Suprapubic skin (tissue), 4 donors: Measurements from ENCODE around the gene SLC35F2. TPM values are rescaled to one million over a fixed set of nuclear protein-coding genes. Genes with fewer than 3 reads are reported as not detected.
A peak's percentile ranks its signal among the peaks of the same experiment; 100 is the strongest.

ENCODE experiments used
- DNase-seq, 2 donors: peaks; one replicate each; pipeline ENCODE4 v3.0.0-alpha.2; 2019; ENCODE audit warnings: low spot score in 2 of 2
- H3K27ac ChIP-seq: fragments of 200-600 bp; sonication (generic); one replicate; pipeline ENCODE4 v1.5.1; 2019
- H3K27me3 ChIP-seq: fragments of 200-600 bp; sonication (generic); one replicate; pipeline ENCODE4 v1.5.1; 2019
- H3K36me3 ChIP-seq: fragments of 200-600 bp; sonication (generic); one replicate; pipeline ENCODE4 v1.5.1; 2019
- H3K4me1 ChIP-seq: fragments of 200-600 bp; sonication (generic); one replicate; pipeline ENCODE4 v1.5.1; 2019
- H3K4me3 ChIP-seq: fragments of 200-600 bp; sonication (generic); one replicate; pipeline ENCODE4 v1.5.1; 2019; ENCODE audit warnings: mild to moderate bottlenecking
- H3K9me3 ChIP-seq: fragments of 200-600 bp; sonication (generic); one replicate; pipeline ENCODE4 v1.5.1; 2019
- EP300 ChIP-seq: sonication (generic); formaldehyde crosslinking; IDR thresholded peaks from one replicate; pipeline ENCODE4 v1.6.1; 2017; ENCODE audit warnings: antibody characterized with exemption
- POLR2A ChIP-seq, 2 donors: fragments of 450-650 bp; IDR thresholded peaks; one replicate each; pipeline ENCODE4 v1.6.1; 2017; ENCODE audit warnings: antibody characterized with exemption in 2 of 2, mild to moderate bottlenecking in 2 of 2, moderate library complexity in 2 of 2
- POLR2AphosphoS5 ChIP-seq, 3 donors: sonication (generic); formaldehyde crosslinking; IDR thresholded peaks; one replicate each; pipeline ENCODE4 v1.6.1; 2017; ENCODE audit warnings: antibody characterized with exemption in 3 of 3
- WGBS: methylation state at CpG from one replicate; pipeline ENCODE4 v1.1.5; 2018; 5-methylcytosine and 5-hydroxymethylcytosine counted together
- total RNA-seq, 4 donors: library from RNA; depleted of rRNA; stranded (reverse); fragments of >200 nt; gene quantifications; one replicate each; pipeline ENCODE4 v1.1.0, GENCODE V29; 2016
- TF ChIP-seq, protein P1 (sequence below), 2 donors: fragments of 200-600 bp in 1 of 2; fragments of 450-650 bp in 1 of 2; sonication (generic) in 1 of 2; IDR thresholded peaks; one replicate each; pipeline ENCODE4 v1.5.1; 2016 to 2019; ENCODE audit warnings: antibody characterized with exemption in 2 of 2, mild to moderate bottlenecking in 1 of 2, moderate library complexity in 1 of 2

The SLC35F2 gene
- total RNA-seq, 4 donors from 2014 or later: 28.5 to 43.0 (median 33.7) TPM

- Histone ChIP-seq H3K27ac (no peak overlapping the region), H3K27me3 (no peaks in the 10 kb centered on the region), H3K9me3 (no peaks in the 10 kb centered on the region), H3K4me3 (no peak overlapping the region), H3K4me1 (no peaks in the 10 kb centered on the region), H3K36me3 (peaks cover 10% of the 10 kb centered on the region)
- no peak for DNase-seq
- TF ChIP-seq EP300 (no peak), POLR2AphosphoS5 (IDR thresholded peaks at IDR 0.05) (no peak), POLR2A (IDR thresholded peaks at IDR 0.05) (no peak)
- TF ChIP-seq, protein P1, sequence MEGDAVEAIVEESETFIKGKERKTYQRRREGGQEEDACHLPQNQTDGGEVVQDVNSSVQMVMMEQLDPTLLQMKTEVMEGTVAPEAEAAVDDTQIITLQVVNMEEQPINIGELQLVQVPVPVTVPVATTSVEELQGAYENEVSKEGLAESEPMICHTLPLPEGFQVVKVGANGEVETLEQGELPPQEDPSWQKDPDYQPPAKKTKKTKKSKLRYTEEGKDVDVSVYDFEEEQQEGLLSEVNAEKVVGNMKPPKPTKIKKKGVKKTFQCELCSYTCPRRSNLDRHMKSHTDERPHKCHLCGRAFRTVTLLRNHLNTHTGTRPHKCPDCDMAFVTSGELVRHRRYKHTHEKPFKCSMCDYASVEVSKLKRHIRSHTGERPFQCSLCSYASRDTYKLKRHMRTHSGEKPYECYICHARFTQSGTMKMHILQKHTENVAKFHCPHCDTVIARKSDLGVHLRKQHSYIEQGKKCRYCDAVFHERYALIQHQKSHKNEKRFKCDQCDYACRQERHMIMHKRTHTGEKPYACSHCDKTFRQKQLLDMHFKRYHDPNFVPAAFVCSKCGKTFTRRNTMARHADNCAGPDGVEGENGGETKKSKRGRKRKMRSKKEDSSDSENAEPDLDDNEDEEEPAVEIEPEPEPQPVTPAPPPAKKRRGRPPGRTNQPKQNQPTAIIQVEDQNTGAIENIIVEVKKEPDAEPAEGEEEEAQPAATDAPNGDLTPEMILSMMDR (IDR thresholded peaks at IDR 0.05): no peak
Observed at GRCh38 chr11:107810875-107811274, 47.7 kb downstream of the SLC35F2 start.

DNA sequence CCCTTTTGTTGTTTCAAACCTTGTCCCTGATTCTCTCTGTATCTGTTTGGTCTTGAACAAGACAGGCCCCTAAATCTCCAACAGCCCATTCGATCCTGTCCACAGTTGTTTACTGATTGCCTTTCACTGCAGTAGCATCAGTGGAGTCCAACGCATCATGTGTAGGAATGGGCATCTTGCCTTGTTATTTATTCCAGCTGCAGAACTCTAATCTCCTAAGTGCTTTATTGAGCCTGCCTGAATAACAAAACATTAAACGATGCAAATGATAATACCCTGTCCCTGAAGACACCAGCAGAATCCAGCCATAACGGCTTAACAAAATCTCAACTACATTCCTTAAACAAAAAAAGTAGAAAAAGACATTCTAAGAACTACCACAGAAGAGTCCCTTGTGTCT, 50.1 kb downstream of the SLC35F2 start:
- Histone ChIP-seq H3K9me3 (no peaks in the 10 kb centered on the region), H3K27ac (no peak overlapping the region), H3K4me1 (no peaks in the 10 kb centered on the region), H3K27me3 (no peaks in the 10 kb centered on the region), H3K4me3 (no peak overlapping the region), H3K36me3 (peaks cover 16% of the 10 kb centered on the region)
- DNase-seq: no peak
- TF ChIP-seq POLR2A (IDR thresholded peaks at IDR 0.05) (no peak), POLR2AphosphoS5 (IDR thresholded peaks at IDR 0.05) (no peak), EP300 (no peak)
- TF ChIP-seq, protein P1 (IDR thresholded peaks at IDR 0.05): no peak
- 67% methylated on average over 4 of the region's 4 CpGs for WGBS

- Histone ChIP-seq H3K36me3 (peaks cover 22% of the 10 kb centered on the region), H3K27me3 (no peaks in the 10 kb centered on the region)
Observed at GRCh38 chr11:107804971-107805370, 53.6 kb downstream of the SLC35F2 start.

DNA sequence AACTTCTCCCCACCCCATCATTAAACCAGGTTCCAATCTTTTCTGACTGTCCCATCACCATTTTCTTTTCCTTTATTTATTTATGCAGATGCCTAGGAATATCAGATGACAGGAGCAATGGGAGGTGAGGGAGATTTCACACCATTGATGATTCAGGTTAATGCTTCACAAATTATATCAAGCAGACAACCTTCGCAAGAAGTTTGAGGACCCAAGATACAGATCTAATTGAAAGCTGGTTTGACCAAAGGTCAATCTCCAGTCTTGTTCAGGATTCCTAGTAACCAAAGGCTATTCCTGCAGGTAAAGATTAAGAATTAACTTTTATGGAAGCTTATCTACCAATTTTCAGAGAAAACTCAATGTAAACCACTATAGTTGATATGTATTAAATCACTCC, 54.4 kb downstream of the SLC35F2 start:
- Histone ChIP-seq H3K36me3 (peaks cover 22% of the 10 kb centered on the region), H3K27ac (no peak overlapping the region), H3K4me1 (no peaks in the 10 kb centered on the region), H3K4me3 (no peak overlapping the region), H3K27me3 (no peaks in the 10 kb centered on the region), H3K9me3 (no peaks in the 10 kb centered on the region)
- no peak for DNase-seq
- no peak for TF ChIP-seq POLR2A (IDR thresholded peaks at IDR 0.05)
- TF ChIP-seq, protein P1 (IDR thresholded peaks at IDR 0.05): no peak
- TF ChIP-seq POLR2AphosphoS5 (IDR thresholded peaks at IDR 0.05): no peak
- no peak for TF ChIP-seq EP300
- WGBS: 97% methylated on average over 1 of the region's 1 CpG

More at GRCh38 chr11:107804971-107805370, 53.6 kb downstream of the SLC35F2 start:
- TF ChIP-seq, protein P1 (IDR thresholded peaks at IDR 0.05): no peak
- TF ChIP-seq POLR2A (IDR thresholded peaks at IDR 0.05) (no peak), POLR2AphosphoS5 (IDR thresholded peaks at IDR 0.05) (no peak), EP300 (no peak)
- H3K4me3 ChIP-seq: no peak overlapping the region
- H3K9me3 ChIP-seq: no peaks in the 10 kb centered on the region
- H3K27ac ChIP-seq: no peak overlapping the region
- H3K4me1 ChIP-seq: no peaks in the 10 kb centered on the region
- DNase-seq: no peak

GRCh38 chr11:107801641-107802040, 56.9 kb downstream of the SLC35F2 start:
- H3K36me3 ChIP-seq: peaks cover 17% of the 10 kb centered on the region
- DNase-seq: no peak

DNA sequence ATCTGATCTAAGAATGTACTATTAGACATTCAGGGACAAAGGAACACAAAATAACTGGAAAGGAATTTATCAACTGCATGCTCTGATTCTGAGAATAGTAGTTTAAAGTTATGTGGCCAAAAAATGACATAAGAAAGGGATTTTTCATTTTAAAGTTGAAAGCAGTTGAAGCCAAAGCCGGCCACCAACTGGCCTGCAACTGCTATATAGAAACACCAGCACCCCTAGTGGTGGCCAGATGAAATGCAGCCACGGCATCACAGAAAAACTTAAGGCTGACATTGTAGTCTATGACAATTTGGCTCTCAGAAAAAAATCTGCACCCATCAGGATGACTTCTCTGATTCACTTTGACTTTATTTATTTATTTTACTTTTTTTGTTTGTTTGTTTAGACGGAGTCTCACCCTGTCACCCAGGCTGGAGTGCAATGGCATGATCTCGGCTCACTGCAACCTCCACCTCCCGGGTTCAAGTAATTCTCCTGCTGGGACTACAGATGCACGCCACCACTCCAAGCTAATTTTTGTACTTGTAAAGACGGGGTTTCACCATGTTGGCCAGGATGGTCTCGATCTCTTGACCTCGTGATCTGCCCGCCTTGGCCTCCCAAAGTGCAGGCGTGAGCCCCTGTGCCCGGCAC, 59.2 kb downstream of the SLC35F2 start:
- no peak overlapping the region for H3K4me3 ChIP-seq
- H3K9me3 ChIP-seq: no peaks in the 10 kb centered on the region
- TF ChIP-seq EP300: no peak
- TF ChIP-seq, protein P1 (IDR thresholded peaks at IDR 0.05): peak; percentile 87 to 92
- no peak overlapping the region for H3K27ac ChIP-seq
- H3K4me1 ChIP-seq: no peaks in the 10 kb centered on the region
- 72% methylated on average over 12 of the region's 12 CpGs for WGBS
- DNase-seq: peak; percentile 74 to 90
- H3K27me3 ChIP-seq: no peaks in the 10 kb centered on the region
- H3K36me3 ChIP-seq: peaks cover 6% of the 10 kb centered on the region

More at GRCh38 chr11:107801641-107802040, 56.9 kb downstream of the SLC35F2 start:
- no peaks in the 10 kb centered on the region for H3K27me3 ChIP-seq
- no peaks in the 10 kb centered on the region for H3K9me3 ChIP-seq
- no peak for TF ChIP-seq POLR2AphosphoS5 (IDR thresholded peaks at IDR 0.05)
- H3K27ac ChIP-seq: no peak overlapping the region
- no peaks in the 10 kb centered on the region for H3K4me1 ChIP-seq
- WGBS: 100% methylated on average over 1 of the region's 1 CpG
- no peak overlapping the region for H3K4me3 ChIP-seq
